GM21367 (cell line): ENCODE measurements around the gene GRXCR1.

Experiments
- ATAC-seq: cut with Tn5 transposase; IDR thresholded peaks from one replicate; pipeline ENCODE4 v1.9.1; 2021; ENCODE audit not compliant: unreplicated experiment

GRXCR1 gene

GRCh38 chr4:42925921-42926320 is 33.4 kb downstream of the GRXCR1 start:
- ATAC-seq: no peak

DNA sequence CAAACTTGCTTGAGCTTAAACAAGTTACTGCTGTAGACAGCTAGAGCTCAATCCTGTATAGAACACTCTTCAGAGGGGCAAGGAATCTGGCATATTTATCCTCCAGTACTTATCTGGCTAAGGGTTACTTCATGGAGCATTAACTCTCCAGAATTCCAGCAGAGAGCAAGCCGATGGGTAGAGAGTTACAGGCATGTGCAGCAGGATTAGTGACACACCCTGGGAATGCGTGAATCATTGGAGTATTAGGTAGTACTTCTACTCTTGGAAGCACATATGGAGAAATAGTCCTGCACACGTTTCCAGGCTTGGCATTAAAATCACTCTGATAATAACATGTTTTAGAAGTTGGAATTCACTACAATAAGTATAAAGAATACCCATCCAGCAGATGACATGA is 35.4 kb downstream of the GRXCR1 start:
- no peak for ATAC-seq

GRCh38 chr4:42928582-42928981 is 36.1 kb downstream of the GRXCR1 start:
- ATAC-seq: no peak

- no peak for ATAC-seq
Observed at GRCh38 chr4:42942216-42942615, 49.7 kb downstream of the GRXCR1 start.

DNA sequence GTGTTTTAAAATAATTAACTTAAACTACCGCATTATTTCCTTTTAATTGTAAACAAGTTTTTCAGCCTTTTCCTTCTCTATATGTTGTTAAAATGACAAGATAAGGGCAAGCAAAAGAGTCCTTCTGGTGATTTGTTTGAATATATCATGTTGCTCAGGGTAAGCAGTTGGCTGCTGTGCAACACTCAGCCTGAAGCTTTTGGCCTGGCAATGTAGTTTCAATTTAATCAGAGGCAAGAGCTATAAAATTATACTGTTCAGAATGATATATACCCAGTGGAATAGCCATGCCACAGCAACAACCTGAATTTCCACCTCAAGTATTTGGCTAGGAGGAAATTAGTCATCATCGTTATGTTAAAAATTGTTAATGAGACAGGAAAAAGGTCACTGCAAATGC is 53.4 kb downstream of the GRXCR1 start:
- no peak for ATAC-seq

GRCh38 chr4:42953321-42953720 is 60.8 kb downstream of the GRXCR1 start:
- ATAC-seq: no peak

DNA sequence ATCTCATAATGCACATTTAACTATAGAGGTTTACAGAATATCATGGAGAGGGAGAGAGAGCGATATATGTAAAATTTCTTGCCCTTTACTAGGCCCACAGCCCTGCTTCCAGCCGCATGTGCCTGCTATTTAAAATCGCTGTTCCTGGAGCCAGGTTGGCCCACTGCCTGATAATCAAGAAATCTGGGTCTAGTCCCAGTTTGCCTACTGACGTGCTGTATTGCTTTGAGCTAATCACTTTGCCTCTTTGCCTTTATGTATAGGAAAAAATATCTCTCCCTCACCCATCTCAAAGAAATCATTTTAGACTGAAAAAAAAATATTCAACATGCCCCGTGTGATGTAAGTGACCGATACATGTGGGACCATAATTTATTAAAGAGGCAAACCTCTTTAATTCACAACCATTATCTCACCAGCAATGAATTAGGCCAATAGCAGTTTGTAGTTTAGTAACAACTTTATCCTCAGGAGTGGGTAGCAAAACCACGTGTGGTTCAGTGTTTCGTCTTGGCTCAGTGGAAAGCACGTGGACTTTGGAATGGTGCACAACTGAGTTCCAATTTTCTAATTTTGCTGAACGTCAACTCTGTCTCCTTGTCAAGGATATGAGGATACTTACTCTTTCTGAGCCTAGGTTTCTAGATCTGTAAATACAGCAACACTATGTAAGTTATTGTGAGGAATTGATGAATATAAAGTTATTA is 62.6 kb downstream of the GRXCR1 start:
- no peak for ATAC-seq

DNA sequence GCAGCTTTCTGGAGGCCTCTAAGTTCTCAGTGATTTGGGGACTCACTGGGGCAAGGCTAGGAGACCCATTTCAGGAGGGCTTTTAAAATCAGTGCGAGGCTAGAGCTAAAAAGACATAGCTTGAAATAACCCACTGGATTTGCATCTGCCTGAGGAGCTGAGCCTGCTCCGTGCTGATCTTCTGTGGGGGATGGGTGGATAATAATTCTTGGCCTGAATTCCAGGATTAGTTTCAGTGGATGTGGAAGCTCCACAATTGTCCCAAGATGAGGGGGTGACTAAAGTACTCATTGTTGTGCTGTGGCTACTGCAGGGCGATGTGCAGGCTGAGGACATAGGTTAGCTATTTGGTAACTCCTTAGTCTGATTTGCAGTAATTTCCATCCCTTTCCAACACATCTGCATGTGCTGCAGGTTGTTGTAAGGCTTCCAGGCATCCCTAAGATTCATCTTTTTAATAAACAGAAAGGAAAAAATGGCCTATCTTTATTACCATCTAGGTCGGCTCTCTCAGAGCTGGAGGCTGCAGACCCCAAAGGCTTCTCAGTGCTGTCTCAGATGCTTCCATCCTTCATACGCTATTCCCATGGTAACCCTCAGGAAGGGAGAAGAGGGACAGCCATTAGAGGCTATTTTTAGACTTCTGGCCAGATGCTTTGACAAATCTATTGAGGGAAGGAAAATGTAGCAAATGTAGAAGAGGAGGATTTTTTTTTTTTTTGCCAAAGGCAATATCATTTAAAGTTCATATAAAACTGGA is 63.4 kb downstream of the GRXCR1 start:
- no peak for ATAC-seq

DNA sequence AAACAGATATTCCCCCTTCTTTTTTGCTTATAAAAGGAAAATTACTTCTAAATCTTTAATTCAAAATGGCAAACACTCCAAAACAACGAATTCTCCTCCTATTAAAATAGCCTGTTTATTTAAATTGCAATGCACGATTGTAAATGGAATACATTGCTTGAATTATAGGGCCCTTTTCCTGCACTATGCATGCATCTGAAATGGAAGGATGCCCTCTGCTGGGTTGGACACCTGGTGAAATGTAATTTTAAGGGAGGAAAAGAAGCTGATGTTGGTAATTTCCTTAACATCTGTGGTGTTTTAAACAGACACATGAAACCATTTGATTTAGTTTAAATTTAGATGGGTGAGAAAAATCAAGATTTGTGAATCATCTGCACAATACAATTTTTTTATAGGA is 72.8 kb downstream of the GRXCR1 start:
- no peak for ATAC-seq

DNA sequence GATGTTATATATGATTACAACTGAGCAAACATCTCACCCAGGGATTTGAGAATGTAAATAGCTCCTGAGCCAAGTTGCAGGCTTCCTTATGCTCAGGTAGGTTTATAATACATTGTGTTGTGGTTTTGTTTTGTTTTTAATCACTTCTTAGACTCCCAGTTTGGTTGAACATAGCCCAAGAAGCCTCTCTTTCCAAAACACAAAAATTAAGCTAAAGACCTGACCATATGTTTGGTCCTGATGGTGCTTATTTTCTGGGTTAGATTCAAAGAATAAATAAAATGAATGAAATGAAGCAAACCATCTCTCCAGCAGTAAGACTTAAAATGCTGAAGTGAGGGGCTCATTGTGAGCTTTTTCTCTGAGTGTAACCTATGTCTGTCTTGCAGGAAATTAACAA is 93.5 kb downstream of the GRXCR1 start:
- no peak for ATAC-seq

- ATAC-seq: peak; percentile 91
Observed at GRCh38 chr4:42995343-42995944, 102.9 kb downstream of the GRXCR1 start.

DNA sequence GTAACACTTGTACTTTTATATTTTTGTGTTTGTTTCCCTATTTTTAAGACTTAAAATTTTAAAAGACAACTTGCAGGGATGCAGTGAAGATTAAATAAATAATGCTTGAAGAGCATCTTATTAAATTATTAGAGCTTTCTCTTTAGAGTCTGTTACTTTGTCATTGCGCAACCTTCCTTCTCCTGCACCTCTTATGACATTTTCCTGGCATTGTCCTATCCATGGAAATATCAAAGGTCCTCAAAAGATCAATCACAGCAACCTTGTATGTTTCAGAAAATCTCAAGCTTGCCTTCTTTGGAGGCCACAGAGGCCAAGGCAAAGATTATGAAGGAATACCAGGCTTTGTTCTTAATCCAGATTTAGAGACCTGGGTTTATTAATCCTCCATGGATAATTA is 116.3 kb downstream of the GRXCR1 start:
- ATAC-seq: no peak

- no peak for ATAC-seq
Observed at GRCh38 chr4:43014256-43014655, 121.7 kb downstream of the GRXCR1 start.

GRCh38 chr4:43041632-43042031 is 149.1 kb downstream of the GRXCR1 start:
- ATAC-seq: no peak

- ATAC-seq: no peak
Observed at GRCh38 chr4:43047058-43047457, 154.5 kb downstream of the GRXCR1 start.

DNA sequence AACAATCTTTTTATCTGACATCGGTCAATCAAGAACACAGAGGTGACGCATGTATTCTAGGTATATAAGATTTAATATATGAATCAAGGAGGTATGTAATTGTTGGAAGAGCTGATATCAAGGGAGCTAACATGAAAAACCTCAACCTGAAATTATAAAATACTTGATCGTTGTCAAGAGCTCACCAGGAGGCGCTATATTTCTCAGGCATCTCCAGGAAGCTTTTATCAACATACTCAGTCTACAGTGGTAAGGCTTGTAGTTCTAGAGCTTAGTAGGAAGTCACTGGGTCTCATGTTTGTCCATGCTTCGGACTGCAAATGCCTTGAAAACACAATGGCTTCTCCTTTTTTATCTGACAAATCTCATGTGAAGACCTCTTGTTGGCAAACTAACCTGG is 156.1 kb downstream of the GRXCR1 start:
- no peak for ATAC-seq

GRCh38 chr4:43049326-43049725 is 156.8 kb downstream of the GRXCR1 start:
- ATAC-seq: no peak

DNA sequence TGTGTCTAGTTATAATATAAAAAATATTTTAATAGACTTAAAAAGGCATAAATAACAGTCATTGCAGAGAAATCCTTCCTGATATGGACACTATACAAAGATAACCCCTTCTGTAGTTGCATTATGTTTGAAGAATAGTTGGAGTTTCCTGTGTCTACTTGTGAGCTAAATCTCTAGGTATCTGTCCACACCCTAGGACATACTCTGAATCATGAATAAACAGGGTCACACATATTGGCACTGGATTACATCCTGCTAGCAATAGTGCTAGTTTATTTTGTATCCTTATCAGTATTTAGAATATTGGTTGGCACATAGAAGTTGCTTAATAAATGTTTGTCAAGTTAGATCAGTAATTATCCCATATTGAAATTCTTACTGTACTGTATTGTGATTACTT is 173.9 kb downstream of the GRXCR1 start:
- no peak for ATAC-seq

DNA sequence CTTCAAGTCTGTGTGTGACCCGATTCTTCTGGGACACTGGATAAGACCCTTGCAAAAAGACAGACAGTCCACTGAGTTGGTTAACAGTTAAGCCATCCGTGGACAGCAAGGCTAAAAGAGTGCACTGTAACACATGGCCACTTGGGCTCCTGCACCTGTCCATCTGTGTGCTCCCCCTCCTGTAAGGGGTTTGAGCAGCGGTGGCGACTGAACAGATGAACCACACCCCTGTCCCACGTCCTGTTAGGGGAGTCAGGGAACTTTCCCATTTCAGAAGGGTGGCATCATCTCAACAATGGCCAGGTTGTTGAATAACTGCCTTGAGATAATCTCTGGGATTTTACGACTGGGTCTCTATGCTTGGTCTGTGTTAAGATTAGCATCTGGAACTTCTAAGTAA is 178.6 kb downstream of the GRXCR1 start:
- no peak for ATAC-seq
